CD14-positive monocyte (primary cell): Measurements from ENCODE around the gene ASB4. TPM values are rescaled to one million over a fixed set of nuclear protein-coding genes. Genes with fewer than 3 reads are reported as not detected.

Experiments used
- DNase-seq, 3 donors: peaks; one replicate each; pipeline ENCODE4 v3.0.0-alpha.2; 2011 to 2022
- H2AFZ ChIP-seq: 2 replicates; pipeline ENCODE4 v1.6.0; 2012; ENCODE audit warnings: mild to moderate bottlenecking, low read depth, low read length, inconsistent platforms; ENCODE audit not compliant: insufficient read depth, poor library complexity, severe bottlenecking
- H3K27ac ChIP-seq, 2 donors: 1 replicate in 1 of 2; 2 replicates in 1 of 2; pipeline ENCODE4 v1.5.1; 2012 to 2013; ENCODE audit warnings: low read length in 2 of 2, control low read depth in 1 of 2, inconsistent platforms in 1 of 2, low read depth in 1 of 2, mild to moderate bottlenecking in 1 of 2
- H3K27me3 ChIP-seq, 2 donors: one replicate each; pipeline versions ENCODE4 v1.6.0 to v1.6.1; 2011 to 2013; ENCODE audit warnings: low read length in 2 of 2; ENCODE audit not compliant: control insufficient read depth in 2 of 2, insufficient read depth in 2 of 2
- H3K36me3 ChIP-seq, 2 donors: replicated peaks in 1 of 2; 1 replicate in 1 of 2; 2 replicates in 1 of 2; pipeline versions ENCODE4 v1.5.1 to v1.6.1; 2012 to 2013; ENCODE audit warnings: low read length in 2 of 2, control low read depth in 1 of 2, inconsistent platforms in 1 of 2, mild to moderate bottlenecking in 1 of 2; ENCODE audit not compliant: insufficient read depth in 2 of 2, control insufficient read depth in 1 of 2
- H3K4me1 ChIP-seq, 2 donors: 1 replicate in 1 of 2; 2 replicates in 1 of 2; pipeline versions ENCODE4 v1.5.1 to v1.6.1; 2012 to 2013; ENCODE audit warnings: low read length in 2 of 2, control low read depth in 1 of 2, inconsistent platforms in 1 of 2, mild to moderate bottlenecking in 1 of 2, moderate library complexity in 1 of 2; ENCODE audit not compliant: insufficient read depth in 2 of 2, control insufficient read depth in 1 of 2
- H3K4me2 ChIP-seq: replicated peaks from 2 replicates; pipeline ENCODE3; 2012; ENCODE audit warnings: low read length, moderate library complexity, mild to moderate bottlenecking; ENCODE audit not compliant: poor library complexity, severe bottlenecking; ENCODE audit errors: extremely low read depth
- H3K4me3 ChIP-seq, 3 experiments: fragments of 200-600 bp in 1 of 3; sonication (generic) in 1 of 3; replicated peaks in 1 of 3; 1 replicate in 2 of 3; 2 replicates in 1 of 3; pipeline ENCODE4 v1.5.1; 2011 to 2013; ENCODE audit warnings: low read length in 3 of 3, mild to moderate bottlenecking in 3 of 3, control low read depth in 2 of 3, low read depth in 2 of 3, inconsistent platforms in 1 of 3, moderate library complexity in 1 of 3
- H3K79me2 ChIP-seq: 2 replicates; pipeline ENCODE4 v1.6.0; 2012; ENCODE audit warnings: mild to moderate bottlenecking, control low read depth, inconsistent platforms, low read length, moderate library complexity; ENCODE audit not compliant: insufficient read depth
- H3K9ac ChIP-seq: 2 replicates; pipeline ENCODE4 v1.6.0; 2017; ENCODE audit warnings: low read length, mild to moderate bottlenecking; ENCODE audit not compliant: insufficient read depth, poor library complexity, severe bottlenecking
- H3K9me3 ChIP-seq, 2 donors: replicated peaks in 1 of 2; 1 replicate in 1 of 2; 2 replicates in 1 of 2; pipeline versions ENCODE4 v1.5.1 to v1.6.1; 2012 to 2013; ENCODE audit warnings: low read length in 2 of 2, control low read depth in 1 of 2; ENCODE audit not compliant: control insufficient read depth in 1 of 2, insufficient read depth in 1 of 2
- H4K20me1 ChIP-seq: 2 replicates; pipeline ENCODE4 v1.6.0; 2012; ENCODE audit warnings: mild to moderate bottlenecking, low read length, control low read depth, moderate library complexity; ENCODE audit not compliant: insufficient read depth
- H3K27ac Mint-ChIP-seq, 7 donors: one replicate each; pipeline ENCODE4 v1.8.0; 2020; ENCODE audit warnings: mild to moderate bottlenecking in 7 of 7, mixed read lengths in 7 of 7, moderate library complexity in 6 of 7, inconsistent platforms in 2 of 7
- H3K27me3 Mint-ChIP-seq, 3 donors: one replicate each; pipeline ENCODE4 v1.8.0; 2021 to 2022; ENCODE audit warnings: low read depth in 3 of 3, mild to moderate bottlenecking in 3 of 3, mixed read lengths in 3 of 3, moderate library complexity in 3 of 3, inconsistent platforms in 1 of 3
- H3K36me3 Mint-ChIP-seq, 2 donors: one replicate each; pipeline ENCODE4 v1.8.0; 2020; ENCODE audit warnings: mixed read lengths in 2 of 2, inconsistent platforms in 1 of 2, mild to moderate bottlenecking in 1 of 2
- H3K4me1 Mint-ChIP-seq: one replicate; pipeline ENCODE4 v1.8.0; 2020; ENCODE audit warnings: mild to moderate bottlenecking, mixed read lengths
- H3K4me3 Mint-ChIP-seq, 2 donors: one replicate each; pipeline ENCODE4 v1.8.0; 2020; ENCODE audit warnings: mild to moderate bottlenecking in 2 of 2, mixed read lengths in 2 of 2, moderate library complexity in 1 of 2
- H3K9me3 Mint-ChIP-seq, 7 donors: one replicate each; pipeline ENCODE4 v1.8.0; 2020 to 2022; ENCODE audit warnings: mixed read lengths in 7 of 7, mild to moderate bottlenecking in 6 of 7, moderate library complexity in 6 of 7, inconsistent platforms in 2 of 7
- CTCF ChIP-seq: fragments of 200-600 bp; IDR thresholded peaks from one replicate; pipeline ENCODE4 v1.8.0; 2022; ENCODE audit warnings: antibody characterized with exemption, mild to moderate bottlenecking
- WGBS: methylation state at CpG from one replicate; pipeline ENCODE4 v1.1.5; 2013; ENCODE audit warnings: missing lambda C conversion rate; ENCODE audit not compliant: insufficient coverage; 5-methylcytosine and 5-hydroxymethylcytosine counted together
- intact Hi-C, 2 donors: fragments of 100-400 bp; cut with micrococcal nuclease; formaldehyde crosslinking; loops; one replicate each; pipeline versions ENCODE4 v1.15.0 to v1.15.1; 2023
- polyA plus RNA-seq, 3 donors: library from polyadenylated mRNA; depleted of rRNA in 1 of 3; unstranded in 2 of 3; stranded (reverse) in 1 of 3; fragments of 300-500 nt in 2 of 3; fragments of >200 nt in 1 of 3; fragmentation: Illumina TruSeq in 2 of 3; gene quantifications; 1 replicate in 2 of 3; 2 replicates in 1 of 3; pipeline ENCODE4 v1.2.3, GENCODE V29; 2012 to 2021

The ASB4 gene
- polyA plus RNA-seq, 3 donors, result not detected

GRCh38 chr7:95585426-95585789, 99.7 kb downstream of the ASB4 start:
- WGBS, result 94% methylated on average over 2 of the region's 3 CpGs
- peaks cover 78 to 79% of the 10 kb centered on the region in 2 donors for H3K36me3 Mint-ChIP-seq
- peaks cover 13 to 19% of the 10 kb centered on the region in 2 donors for H3K4me1 ChIP-seq
- H3K9ac ChIP-seq, result no peak overlapping the region
- no peak overlapping the region for H3K27ac ChIP-seq
- H4K20me1 ChIP-seq, result peaks cover 70% of the 10 kb centered on the region
- no peak overlapping the region for H3K4me3 Mint-ChIP-seq
- H3K79me2 ChIP-seq, result no peaks in the 10 kb centered on the region
- no peaks in the 10 kb centered on the region for H3K9me3 ChIP-seq
- no peak for DNase-seq
- H2AFZ ChIP-seq, result no peak overlapping the region
- TF ChIP-seq CTCF, result no peak
- intact Hi-C loops, result no loop called here
- H3K27me3 ChIP-seq, result no peaks in the 10 kb centered on the region
- no peak overlapping the region for H3K4me2 ChIP-seq
- H3K27me3 Mint-ChIP-seq, result no peaks in the 10 kb centered on the region
- no peaks in the 10 kb centered on the region for H3K9me3 Mint-ChIP-seq
- peaks cover 18% of the 10 kb centered on the region for H3K4me1 Mint-ChIP-seq
- H3K27ac Mint-ChIP-seq, result no peak overlapping the region
- H3K36me3 ChIP-seq, result peaks cover 77 to 83% of the 10 kb centered on the region in 2 donors
- no peak overlapping the region for H3K4me3 ChIP-seq

- intact Hi-C loops, result no loop called here
- TF ChIP-seq CTCF, result no peak
- Histone ChIP-seq H3K79me2 (no peaks in the 10 kb centered on the region), H3K4me2 (no peak overlapping the region), H2AFZ (no peak overlapping the region), H3K36me3 (peaks cover 92 to 97% of the 10 kb centered on the region in 2 donors), H4K20me1 (peaks cover 84% of the 10 kb centered on the region), H3K9ac (no peak overlapping the region), H3K27ac (no peak overlapping the region), H3K4me1 (peaks cover 19 to 34% of the 10 kb centered on the region in 2 donors), H3K4me3 (no peak overlapping the region), H3K27me3 (no peaks in the 10 kb centered on the region), H3K9me3 (no peaks in the 10 kb centered on the region)
- Mint-ChIP-seq H3K36me3 (peaks cover 92 to 93% of the 10 kb centered on the region in 2 donors), H3K4me3 (no peak overlapping the region), H3K4me1 (peaks cover 30% of the 10 kb centered on the region), H3K9me3 (no peaks in the 10 kb centered on the region), H3K27ac (peak overlapping the region in 1 of 7 donors; percentile 18), H3K27me3 (no peaks in the 10 kb centered on the region)
- WGBS, result no CpG with 5 or more reads among the region's 3 CpGs
- DNase-seq, result no peak
Measured at GRCh38 chr7:95586951-95587301, 101.2 kb downstream of the ASB4 start.
